Measurements from ENCODE around the gene TADA1. TPM values are rescaled to one million over a fixed set of nuclear protein-coding genes. Genes with fewer than 3 reads are reported as not detected.

The TADA1 gene
- total RNA-seq, 1 experiment from 2014 or later, result 16.6 TPM

DNA sequence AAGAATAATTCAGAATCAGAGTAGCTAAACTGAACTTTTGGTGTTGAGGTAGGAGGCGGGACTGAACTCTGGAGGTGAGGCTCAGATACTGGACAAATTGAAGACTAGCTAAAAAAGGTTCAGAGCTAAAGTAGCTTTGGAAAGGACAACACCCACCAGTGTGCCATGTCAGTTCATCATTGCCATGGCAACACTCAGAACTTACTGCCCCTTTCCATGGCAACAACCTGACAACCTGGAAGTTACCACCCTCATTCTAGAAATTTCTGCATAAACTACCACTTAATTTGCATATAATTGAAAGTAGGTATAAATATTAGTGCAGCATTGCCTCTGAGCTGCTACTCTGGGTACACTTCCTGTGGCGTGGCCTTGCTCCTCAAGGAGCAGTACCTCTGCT, 67.1 kb downstream of the TADA1 start:
- ATAC-seq, result no peak
- H3K27ac Mint-ChIP-seq, result no peak overlapping the region
- no peaks in the 10 kb centered on the region; the same call in 1 of the 2 replicates for H3K27me3 Mint-ChIP-seq (ENCODE audit: low read depth)
- H3K9me3 Mint-ChIP-seq, result peaks cover 11% of the 10 kb centered on the region; the same call in 1 of the 2 replicates
- DNase-seq (ENCODE audit: low spot score), result no peak
- H3K4me3 Mint-ChIP-seq, result no peak overlapping the region
- no peaks in the 10 kb centered on the region for H3K36me3 Mint-ChIP-seq
- H3K4me1 Mint-ChIP-seq, result peaks cover 5% of the 10 kb centered on the region; the same call in 1 of the 2 replicates
- ChIA-PET POLR2A (no interaction called here), CTCF (no interaction called here)
- TF ChIP-seq, protein P1, sequence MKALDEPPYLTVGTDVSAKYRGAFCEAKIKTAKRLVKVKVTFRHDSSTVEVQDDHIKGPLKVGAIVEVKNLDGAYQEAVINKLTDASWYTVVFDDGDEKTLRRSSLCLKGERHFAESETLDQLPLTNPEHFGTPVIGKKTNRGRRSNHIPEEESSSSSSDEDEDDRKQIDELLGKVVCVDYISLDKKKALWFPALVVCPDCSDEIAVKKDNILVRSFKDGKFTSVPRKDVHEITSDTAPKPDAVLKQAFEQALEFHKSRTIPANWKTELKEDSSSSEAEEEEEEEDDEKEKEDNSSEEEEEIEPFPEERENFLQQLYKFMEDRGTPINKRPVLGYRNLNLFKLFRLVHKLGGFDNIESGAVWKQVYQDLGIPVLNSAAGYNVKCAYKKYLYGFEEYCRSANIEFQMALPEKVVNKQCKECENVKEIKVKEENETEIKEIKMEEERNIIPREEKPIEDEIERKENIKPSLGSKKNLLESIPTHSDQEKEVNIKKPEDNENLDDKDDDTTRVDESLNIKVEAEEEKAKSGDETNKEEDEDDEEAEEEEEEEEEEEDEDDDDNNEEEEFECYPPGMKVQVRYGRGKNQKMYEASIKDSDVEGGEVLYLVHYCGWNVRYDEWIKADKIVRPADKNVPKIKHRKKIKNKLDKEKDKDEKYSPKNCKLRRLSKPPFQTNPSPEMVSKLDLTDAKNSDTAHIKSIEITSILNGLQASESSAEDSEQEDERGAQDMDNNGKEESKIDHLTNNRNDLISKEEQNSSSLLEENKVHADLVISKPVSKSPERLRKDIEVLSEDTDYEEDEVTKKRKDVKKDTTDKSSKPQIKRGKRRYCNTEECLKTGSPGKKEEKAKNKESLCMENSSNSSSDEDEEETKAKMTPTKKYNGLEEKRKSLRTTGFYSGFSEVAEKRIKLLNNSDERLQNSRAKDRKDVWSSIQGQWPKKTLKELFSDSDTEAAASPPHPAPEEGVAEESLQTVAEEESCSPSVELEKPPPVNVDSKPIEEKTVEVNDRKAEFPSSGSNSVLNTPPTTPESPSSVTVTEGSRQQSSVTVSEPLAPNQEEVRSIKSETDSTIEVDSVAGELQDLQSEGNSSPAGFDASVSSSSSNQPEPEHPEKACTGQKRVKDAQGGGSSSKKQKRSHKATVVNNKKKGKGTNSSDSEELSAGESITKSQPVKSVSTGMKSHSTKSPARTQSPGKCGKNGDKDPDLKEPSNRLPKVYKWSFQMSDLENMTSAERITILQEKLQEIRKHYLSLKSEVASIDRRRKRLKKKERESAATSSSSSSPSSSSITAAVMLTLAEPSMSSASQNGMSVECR (CRISPR knock-in tag; IDR thresholded peaks at IDR 0.05; ENCODE audit: borderline replicate concordance), result no peak
- no peak for TF ChIP-seq ZNF396 (CRISPR knock-in tag; IDR thresholded peaks at IDR 0.05; ENCODE audit: borderline replicate concordance)
- TF ChIP-seq FOXP1 (CRISPR knock-in tag; IDR thresholded peaks at IDR 0.05; ENCODE audit: borderline replicate concordance), result no peak
- TF ChIP-seq E2F5 (CRISPR knock-in tag; IDR thresholded peaks at IDR 0.05), result no peak
- no peak for TF ChIP-seq TEAD1 (CRISPR knock-in tag; IDR thresholded peaks at IDR 0.05)
- no peak for TF ChIP-seq ZNF416 (CRISPR knock-in tag; IDR thresholded peaks at IDR 0.05)
- no peak for TF ChIP-seq SOX15 (CRISPR knock-in tag; IDR thresholded peaks at IDR 0.05)
- TF ChIP-seq ZSCAN18 (CRISPR knock-in tag; IDR thresholded peaks at IDR 0.05), result no peak
- no peak for TF ChIP-seq E2F1 (CRISPR knock-in tag; IDR thresholded peaks at IDR 0.05)
- TF ChIP-seq ESRRA (CRISPR knock-in tag; IDR thresholded peaks at IDR 0.05; ENCODE audit: borderline replicate concordance), result no peak
- TF ChIP-seq, protein P2, sequence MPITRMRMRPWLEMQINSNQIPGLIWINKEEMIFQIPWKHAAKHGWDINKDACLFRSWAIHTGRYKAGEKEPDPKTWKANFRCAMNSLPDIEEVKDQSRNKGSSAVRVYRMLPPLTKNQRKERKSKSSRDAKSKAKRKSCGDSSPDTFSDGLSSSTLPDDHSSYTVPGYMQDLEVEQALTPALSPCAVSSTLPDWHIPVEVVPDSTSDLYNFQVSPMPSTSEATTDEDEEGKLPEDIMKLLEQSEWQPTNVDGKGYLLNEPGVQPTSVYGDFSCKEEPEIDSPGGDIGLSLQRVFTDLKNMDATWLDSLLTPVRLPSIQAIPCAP (CRISPR knock-in tag; IDR thresholded peaks at IDR 0.05), result no peak
- no peak for TF ChIP-seq HMGA2 (CRISPR knock-in tag; IDR thresholded peaks at IDR 0.05)
- TF ChIP-seq, protein P3, sequence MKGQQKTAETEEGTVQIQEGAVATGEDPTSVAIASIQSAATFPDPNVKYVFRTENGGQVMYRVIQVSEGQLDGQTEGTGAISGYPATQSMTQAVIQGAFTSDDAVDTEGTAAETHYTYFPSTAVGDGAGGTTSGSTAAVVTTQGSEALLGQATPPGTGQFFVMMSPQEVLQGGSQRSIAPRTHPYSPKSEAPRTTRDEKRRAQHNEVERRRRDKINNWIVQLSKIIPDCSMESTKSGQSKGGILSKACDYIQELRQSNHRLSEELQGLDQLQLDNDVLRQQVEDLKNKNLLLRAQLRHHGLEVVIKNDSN (CRISPR knock-in tag; IDR thresholded peaks at IDR 0.05), result no peak
- TF ChIP-seq NFE2L1 (CRISPR knock-in tag; IDR thresholded peaks at IDR 0.05), result no peak
- TF ChIP-seq, protein P4, sequence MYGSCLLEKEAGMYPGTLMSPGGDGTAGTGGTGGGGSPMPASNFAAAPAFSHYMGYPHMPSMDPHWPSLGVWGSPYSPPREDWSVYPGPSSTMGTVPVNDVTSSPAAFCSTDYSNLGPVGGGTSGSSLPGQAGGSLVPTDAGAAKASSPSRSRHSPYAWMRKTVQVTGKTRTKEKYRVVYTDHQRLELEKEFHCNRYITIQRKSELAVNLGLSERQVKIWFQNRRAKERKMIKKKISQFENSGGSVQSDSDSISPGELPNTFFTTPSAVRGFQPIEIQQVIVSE (CRISPR knock-in tag; IDR thresholded peaks at IDR 0.05; ENCODE audit: borderline replicate concordance), result no peak
- TF ChIP-seq, protein P5, sequence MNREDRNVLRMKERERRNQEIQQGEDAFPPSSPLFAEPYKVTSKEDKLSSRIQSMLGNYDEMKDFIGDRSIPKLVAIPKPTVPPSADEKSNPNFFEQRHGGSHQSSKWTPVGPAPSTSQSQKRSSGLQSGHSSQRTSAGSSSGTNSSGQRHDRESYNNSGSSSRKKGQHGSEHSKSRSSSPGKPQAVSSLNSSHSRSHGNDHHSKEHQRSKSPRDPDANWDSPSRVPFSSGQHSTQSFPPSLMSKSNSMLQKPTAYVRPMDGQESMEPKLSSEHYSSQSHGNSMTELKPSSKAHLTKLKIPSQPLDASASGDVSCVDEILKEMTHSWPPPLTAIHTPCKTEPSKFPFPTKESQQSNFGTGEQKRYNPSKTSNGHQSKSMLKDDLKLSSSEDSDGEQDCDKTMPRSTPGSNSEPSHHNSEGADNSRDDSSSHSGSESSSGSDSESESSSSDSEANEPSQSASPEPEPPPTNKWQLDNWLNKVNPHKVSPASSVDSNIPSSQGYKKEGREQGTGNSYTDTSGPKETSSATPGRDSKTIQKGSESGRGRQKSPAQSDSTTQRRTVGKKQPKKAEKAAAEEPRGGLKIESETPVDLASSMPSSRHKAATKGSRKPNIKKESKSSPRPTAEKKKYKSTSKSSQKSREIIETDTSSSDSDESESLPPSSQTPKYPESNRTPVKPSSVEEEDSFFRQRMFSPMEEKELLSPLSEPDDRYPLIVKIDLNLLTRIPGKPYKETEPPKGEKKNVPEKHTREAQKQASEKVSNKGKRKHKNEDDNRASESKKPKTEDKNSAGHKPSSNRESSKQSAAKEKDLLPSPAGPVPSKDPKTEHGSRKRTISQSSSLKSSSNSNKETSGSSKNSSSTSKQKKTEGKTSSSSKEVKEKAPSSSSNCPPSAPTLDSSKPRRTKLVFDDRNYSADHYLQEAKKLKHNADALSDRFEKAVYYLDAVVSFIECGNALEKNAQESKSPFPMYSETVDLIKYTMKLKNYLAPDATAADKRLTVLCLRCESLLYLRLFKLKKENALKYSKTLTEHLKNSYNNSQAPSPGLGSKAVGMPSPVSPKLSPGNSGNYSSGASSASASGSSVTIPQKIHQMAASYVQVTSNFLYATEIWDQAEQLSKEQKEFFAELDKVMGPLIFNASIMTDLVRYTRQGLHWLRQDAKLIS (CRISPR knock-in tag; IDR thresholded peaks at IDR 0.05; ENCODE audit: borderline replicate concordance), result no peak
- TF ChIP-seq, protein P6, sequence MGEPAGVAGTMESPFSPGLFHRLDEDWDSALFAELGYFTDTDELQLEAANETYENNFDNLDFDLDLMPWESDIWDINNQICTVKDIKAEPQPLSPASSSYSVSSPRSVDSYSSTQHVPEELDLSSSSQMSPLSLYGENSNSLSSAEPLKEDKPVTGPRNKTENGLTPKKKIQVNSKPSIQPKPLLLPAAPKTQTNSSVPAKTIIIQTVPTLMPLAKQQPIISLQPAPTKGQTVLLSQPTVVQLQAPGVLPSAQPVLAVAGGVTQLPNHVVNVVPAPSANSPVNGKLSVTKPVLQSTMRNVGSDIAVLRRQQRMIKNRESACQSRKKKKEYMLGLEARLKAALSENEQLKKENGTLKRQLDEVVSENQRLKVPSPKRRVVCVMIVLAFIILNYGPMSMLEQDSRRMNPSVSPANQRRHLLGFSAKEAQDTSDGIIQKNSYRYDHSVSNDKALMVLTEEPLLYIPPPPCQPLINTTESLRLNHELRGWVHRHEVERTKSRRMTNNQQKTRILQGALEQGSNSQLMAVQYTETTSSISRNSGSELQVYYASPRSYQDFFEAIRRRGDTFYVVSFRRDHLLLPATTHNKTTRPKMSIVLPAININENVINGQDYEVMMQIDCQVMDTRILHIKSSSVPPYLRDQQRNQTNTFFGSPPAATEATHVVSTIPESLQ (CRISPR knock-in tag; IDR thresholded peaks at IDR 0.05), result no peak
- no peak for TF ChIP-seq NFYB (CRISPR knock-in tag; conservative IDR thresholded peaks at IDR 0.05; ENCODE audit: low read depth)
